GM21737 (cell line): ENCODE results near the gene C1orf116.

ENCODE experiments used
- ATAC-seq: cut with Tn5 transposase; IDR thresholded peaks from one replicate; pipeline ENCODE4 v1.9.1; 2021; ENCODE audit warnings: mild to moderate bottlenecking, moderate library complexity; ENCODE audit not compliant: unreplicated experiment

Gene C1orf116

GRCh38 chr1:207035877-207036551, 3.5 kb upstream of the C1orf116 start:
- ATAC-seq: no peak

GRCh38 chr1:207034998-207035397, 2.4 kb upstream of the C1orf116 start:
- ATAC-seq: no peak

- no peak for ATAC-seq
Observed at GRCh38 chr1:207034208-207034607, 1.7 kb upstream of the C1orf116 start.

- no peak for ATAC-seq
Observed at GRCh38 chr1:207033302-207033701, 746 bp upstream of the C1orf116 start.

- no peak for ATAC-seq
Observed at GRCh38 chr1:207031632-207032264, 808 bp downstream of the C1orf116 start.

- ATAC-seq: no peak
Observed at GRCh38 chr1:207031016-207031415, 1.5 kb downstream of the C1orf116 start.

GRCh38 chr1:207030522-207031009, 2.0 kb downstream of the C1orf116 start:
- no peak for ATAC-seq

GRCh38 chr1:207029701-207030521, 2.6 kb downstream of the C1orf116 start:
- no peak for ATAC-seq

GRCh38 chr1:207028884-207029650, 3.5 kb downstream of the C1orf116 start:
- no peak for ATAC-seq

GRCh38 chr1:207027921-207028320, 4.6 kb downstream of the C1orf116 start:
- no peak for ATAC-seq

- ATAC-seq: no peak
Observed at GRCh38 chr1:207027206-207027777, 5.3 kb downstream of the C1orf116 start.

- no peak for ATAC-seq
Observed at GRCh38 chr1:207026104-207026534, 6.4 kb downstream of the C1orf116 start.

- ATAC-seq: no peak
Observed at GRCh38 chr1:207025146-207025880, 7.2 kb downstream of the C1orf116 start.

- no peak for ATAC-seq
Observed at GRCh38 chr1:207024202-207025145, 8.1 kb downstream of the C1orf116 start.

GRCh38 chr1:207022996-207023679, 9.4 kb downstream of the C1orf116 start:
- no peak for ATAC-seq

GRCh38 chr1:207021876-207022596, 10.5 kb downstream of the C1orf116 start:
- no peak for ATAC-seq

- ATAC-seq: no peak
Observed at GRCh38 chr1:207021139-207021861, 11.3 kb downstream of the C1orf116 start.
